HG03439 (cell line): ENCODE measurements around the gene EPAS1.

ENCODE experiments used
- ATAC-seq: cut with Tn5 transposase; IDR thresholded peaks from one replicate; pipeline ENCODE4 v1.9.1; 2021; ENCODE audit warnings: mild to moderate bottlenecking, moderate library complexity; ENCODE audit not compliant: unreplicated experiment

The EPAS1 gene

DNA sequence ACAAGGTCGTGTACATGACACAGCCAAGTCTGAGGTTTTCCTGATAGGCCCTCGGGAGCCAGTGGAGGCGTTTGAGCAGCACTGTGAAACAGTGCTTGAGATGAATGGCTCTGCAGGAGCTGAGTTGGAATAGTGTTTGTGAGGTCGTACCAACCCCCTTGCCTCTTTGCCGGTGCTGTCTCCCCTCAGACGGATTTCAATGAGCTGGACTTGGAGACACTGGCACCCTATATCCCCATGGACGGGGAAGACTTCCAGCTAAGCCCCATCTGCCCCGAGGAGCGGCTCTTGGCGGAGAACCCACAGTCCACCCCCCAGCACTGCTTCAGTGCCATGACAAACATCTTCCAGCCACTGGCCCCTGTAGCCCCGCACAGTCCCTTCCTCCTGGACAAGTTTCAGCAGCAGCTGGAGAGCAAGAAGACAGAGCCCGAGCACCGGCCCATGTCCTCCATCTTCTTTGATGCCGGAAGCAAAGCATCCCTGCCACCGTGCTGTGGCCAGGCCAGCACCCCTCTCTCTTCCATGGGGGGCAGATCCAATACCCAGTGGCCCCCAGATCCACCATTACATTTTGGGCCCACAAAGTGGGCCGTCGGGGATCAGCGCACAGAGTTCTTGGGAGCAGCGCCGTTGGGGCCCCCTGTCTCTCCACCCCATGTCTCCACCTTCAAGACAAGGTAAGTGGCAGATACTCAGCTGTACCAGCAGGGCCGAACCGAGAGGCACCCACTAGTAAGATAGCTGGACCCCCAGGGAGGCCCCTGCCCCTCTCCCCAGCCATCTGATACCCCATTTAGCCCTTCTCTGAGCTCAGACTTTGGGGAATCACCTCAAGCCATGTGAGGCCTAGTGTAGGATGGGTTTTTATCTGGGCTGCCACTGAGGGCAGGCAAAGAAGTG, 83.1 kb downstream of the EPAS1 start:
- ATAC-seq: no peak

- no peak for ATAC-seq
Observed at GRCh38 chr2:46381263-46381849, 84.1 kb downstream of the EPAS1 start.

GRCh38 chr2:46381871-46382270, 84.7 kb downstream of the EPAS1 start:
- ATAC-seq: no peak

DNA sequence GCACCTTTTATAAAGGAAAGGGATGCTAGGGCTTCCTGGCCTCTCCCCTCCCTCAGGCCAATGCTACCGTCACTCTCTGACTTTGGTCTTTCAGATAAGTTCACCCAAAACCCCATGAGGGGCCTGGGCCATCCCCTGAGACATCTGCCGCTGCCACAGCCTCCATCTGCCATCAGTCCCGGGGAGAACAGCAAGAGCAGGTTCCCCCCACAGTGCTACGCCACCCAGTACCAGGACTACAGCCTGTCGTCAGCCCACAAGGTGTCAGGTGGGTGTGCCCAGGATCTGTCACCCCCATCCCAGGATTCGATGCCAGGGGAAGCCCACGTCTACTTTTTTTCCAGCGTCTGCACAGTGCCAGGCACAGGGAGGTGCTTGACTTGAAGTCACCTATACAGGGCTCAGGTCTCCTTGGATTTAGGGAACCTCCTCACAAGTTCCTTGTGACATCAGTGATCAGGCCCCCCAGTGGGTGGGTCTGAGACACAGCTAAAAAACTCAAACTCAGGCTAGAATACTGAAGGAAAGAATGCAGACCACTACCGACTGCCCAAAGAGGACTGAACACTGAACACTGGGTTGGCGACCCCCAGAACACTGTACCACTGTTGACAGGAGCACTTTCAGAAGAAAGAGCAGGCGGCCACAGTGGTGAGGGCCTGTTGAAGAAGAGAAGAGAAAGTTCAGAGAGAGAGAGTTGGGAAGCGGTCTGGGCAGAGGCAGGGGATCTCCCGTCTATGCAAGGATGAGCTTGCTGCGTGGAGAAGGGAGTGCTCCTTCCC, 85.3 kb downstream of the EPAS1 start:
- no peak for ATAC-seq

- ATAC-seq: no peak
Observed at GRCh38 chr2:46383113-46383395, 85.8 kb downstream of the EPAS1 start.

- ATAC-seq: no peak
Observed at GRCh38 chr2:46383784-46384456, 86.7 kb downstream of the EPAS1 start.

DNA sequence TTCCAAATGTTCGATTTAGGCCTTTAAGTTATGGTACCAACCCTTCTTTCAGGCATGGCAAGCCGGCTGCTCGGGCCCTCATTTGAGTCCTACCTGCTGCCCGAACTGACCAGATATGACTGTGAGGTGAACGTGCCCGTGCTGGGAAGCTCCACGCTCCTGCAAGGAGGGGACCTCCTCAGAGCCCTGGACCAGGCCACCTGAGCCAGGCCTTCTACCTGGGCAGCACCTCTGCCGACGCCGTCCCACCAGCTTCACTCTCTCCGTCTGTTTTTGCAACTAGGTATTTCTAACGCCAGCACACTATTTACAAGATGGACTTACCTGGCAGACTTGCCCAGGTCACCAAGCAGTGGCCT, 87.2 kb downstream of the EPAS1 start:
- no peak for ATAC-seq

GRCh38 chr2:46385786-46386577, 88.8 kb downstream of the EPAS1 start:
- ATAC-seq: no peak

- no peak for ATAC-seq
Observed at GRCh38 chr2:46386763-46387162, 89.6 kb downstream of the EPAS1 start.

DNA sequence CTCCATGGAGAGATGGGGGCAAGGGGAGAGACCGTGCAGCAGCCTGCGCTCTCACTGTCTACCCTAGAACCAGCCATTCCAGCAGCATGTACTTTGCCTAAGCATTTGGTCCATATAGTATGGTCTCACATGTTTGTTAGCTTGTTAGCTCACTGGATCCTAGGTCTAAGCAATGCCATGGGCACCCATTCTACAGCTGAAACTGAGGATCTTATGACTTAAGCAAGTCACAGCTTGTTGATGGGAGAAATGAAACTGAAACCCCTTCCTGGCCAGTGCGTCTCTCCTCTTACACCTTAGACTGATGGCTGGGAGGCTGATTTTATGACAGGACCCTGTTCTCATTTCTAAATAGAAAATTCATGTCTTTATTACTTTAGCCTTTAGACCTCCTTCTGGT, 90.1 kb downstream of the EPAS1 start:
- ATAC-seq: no peak

DNA sequence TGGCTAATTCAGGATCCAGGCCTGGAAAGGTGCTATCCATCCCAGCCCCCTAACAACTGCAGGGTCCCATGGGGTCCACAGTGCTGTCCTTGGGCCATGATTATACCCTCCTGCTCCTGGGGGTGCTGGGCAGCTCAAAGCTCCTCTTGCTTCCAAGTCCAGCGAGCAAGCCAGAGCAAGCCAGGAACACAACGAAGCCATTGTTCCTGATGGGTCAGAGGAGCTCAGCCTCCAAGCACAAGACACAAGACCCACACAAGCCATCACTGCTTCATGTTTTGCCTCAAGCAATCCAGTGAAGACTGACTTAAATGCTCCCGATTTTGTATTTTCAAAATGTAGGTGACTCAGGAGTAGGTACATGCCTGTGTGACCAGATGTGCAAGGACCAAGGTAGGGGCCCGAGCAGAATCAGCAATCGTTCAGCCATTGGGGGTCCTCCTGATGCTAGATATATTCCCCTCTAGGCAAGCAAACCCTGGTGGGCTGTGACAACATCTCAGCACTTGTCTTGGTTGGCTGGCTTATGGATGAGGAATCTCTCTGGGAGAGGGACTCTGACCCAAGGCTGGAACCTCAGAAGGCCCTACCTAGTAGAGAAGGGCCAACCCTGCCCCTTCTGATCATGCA, 90.8 kb downstream of the EPAS1 start:
- no peak for ATAC-seq

GRCh38 chr2:46388881-46389280, 91.7 kb downstream of the EPAS1 start:
- no peak for ATAC-seq

GRCh38 chr2:46389417-46389916, 92.3 kb downstream of the EPAS1 start:
- ATAC-seq: no peak

DNA sequence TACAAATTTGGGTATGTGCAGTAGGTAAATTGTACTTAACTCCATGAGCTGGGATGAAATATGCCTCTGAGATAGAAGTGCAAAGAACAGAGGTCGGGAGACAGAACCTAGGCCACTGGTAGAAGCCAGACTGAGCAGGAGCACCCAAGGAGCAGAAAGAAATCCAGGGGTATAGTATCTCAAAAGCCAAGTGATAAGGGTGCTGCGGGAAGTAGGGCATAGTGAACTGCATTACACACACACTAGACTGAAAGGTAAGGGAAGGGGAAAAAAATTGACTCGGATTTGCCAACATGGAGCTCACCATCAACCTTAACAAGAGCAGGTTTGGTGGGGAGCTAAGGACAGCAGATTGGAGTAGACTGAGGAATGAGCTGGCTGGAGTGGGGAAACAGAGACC, 92.8 kb downstream of the EPAS1 start:
- no peak for ATAC-seq

DNA sequence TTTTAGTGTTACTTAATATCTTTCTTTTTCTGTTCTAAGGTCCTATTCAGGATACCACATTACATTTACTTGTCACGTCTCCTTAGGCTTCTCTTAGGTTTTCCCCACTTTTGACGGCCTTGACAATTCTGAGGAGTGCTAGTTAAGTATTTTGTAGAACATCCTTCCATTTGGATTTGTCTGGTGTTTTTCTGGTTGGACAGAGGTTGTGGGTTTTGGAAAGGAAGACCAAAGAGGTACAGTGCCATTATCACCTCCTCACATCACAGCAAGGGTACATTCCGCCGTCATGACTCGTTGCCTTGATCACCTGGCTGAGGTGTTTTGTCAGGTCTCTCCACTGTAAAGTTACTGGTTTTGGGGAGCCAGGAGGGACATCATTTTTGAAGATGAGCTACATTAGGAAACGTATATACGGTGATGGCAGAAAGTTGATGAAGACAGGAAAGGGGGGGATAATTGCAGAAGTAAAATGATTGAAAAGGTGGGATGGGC, 93.7 kb downstream of the EPAS1 start:
- no peak for ATAC-seq

DNA sequence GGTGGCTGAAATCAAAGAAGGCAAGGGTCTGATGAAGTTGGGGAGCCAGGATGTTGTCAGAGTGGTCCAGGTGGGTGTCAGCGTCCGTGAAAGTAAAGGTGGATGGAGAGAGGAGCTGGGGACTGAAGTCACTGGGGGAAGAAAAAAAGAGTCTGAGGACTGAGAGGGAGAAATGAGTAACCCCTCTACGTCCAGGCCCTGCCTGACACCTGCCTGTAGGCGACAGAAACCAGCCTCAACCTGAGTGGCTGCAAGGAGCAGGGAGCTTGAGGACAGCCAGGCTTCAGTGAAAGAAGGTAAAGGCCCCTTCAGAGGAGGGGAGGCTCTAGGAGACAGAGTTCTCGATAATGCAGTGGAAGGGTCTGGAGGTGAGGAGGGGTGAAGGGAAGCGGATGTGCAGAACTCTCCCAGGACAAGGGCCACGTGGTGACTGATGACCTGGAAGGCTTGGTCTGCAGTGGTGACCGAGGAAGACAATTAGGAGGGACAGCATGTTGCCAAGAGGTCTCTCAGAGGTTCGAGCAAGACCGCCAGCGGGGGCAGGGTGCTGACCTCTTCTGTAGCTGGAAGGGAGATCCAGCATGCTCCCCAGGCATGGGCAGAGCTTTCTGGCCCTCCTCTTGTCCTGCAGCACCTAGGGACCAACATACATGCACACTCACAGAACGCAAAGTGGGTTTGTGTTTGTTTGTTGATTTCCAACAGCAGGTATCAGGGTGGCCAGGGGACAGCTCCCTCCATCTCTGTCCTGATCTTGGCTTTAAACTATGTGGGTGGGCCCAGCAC, 95.5 kb downstream of the EPAS1 start:
- no peak for ATAC-seq

- no peak for ATAC-seq
Observed at GRCh38 chr2:46393347-46393820, 96.2 kb downstream of the EPAS1 start.

GRCh38 chr2:46393865-46394264, 96.7 kb downstream of the EPAS1 start:
- no peak for ATAC-seq
